ENCODE measurements around the gene CARS1. TPM values are rescaled to one million over a fixed set of nuclear protein-coding genes. Genes with fewer than 3 reads are reported as not detected.
"Not testable (repeated sequence)": the region's sequence is repeated elsewhere in the genome, so short reads cannot be mapped to it uniquely, and the experiment has no call there.

Gene CARS1
- total RNA-seq, 1 experiment from 2014 or later, result 76.2 TPM

- no peaks in the 10 kb centered on the region for H3K27me3 ChIP-seq (ENCODE audit: control insufficient read depth, insufficient read depth, low read length)
- H3K4me3 ChIP-seq (ENCODE audit: insufficient read depth, low read depth, low read length), result no peak overlapping the region
- DNase-seq, result no peak
- H3K36me3 ChIP-seq (replicated peaks; ENCODE audit: control insufficient read depth, insufficient read depth, low read length), result no peaks in the 10 kb centered on the region
Observed at GRCh38 chr11:3083321-3083720, 26.1 kb upstream of the CARS1 start.

- Histone ChIP-seq H3K27me3 (ENCODE audit: control insufficient read depth, insufficient read depth, low read length) (no peaks in the 10 kb centered on the region), H3K36me3 (replicated peaks; ENCODE audit: control insufficient read depth, insufficient read depth, low read length) (no peaks in the 10 kb centered on the region), H3K4me3 (ENCODE audit: insufficient read depth, low read depth, low read length) (no peak overlapping the region)
- no peak for DNase-seq
Observed at GRCh38 chr11:3081386-3081751, 24.1 kb upstream of the CARS1 start.

- Histone ChIP-seq H3K27me3 (ENCODE audit: control insufficient read depth, insufficient read depth, low read length) (no peaks in the 10 kb centered on the region), H3K36me3 (replicated peaks; ENCODE audit: control insufficient read depth, insufficient read depth, low read length) (no peaks in the 10 kb centered on the region), H3K4me3 (ENCODE audit: insufficient read depth, low read depth, low read length) (no peak overlapping the region)
- no peak for DNase-seq
Observed at GRCh38 chr11:3080733-3081385, 23.6 kb upstream of the CARS1 start.

- no peak for DNase-seq
- Histone ChIP-seq H3K27me3 (ENCODE audit: control insufficient read depth, insufficient read depth, low read length) (no peaks in the 10 kb centered on the region), H3K36me3 (replicated peaks; ENCODE audit: control insufficient read depth, insufficient read depth, low read length) (no peaks in the 10 kb centered on the region), H3K4me3 (ENCODE audit: insufficient read depth, low read depth, low read length) (no peak overlapping the region)
Observed at GRCh38 chr11:3080104-3080503, 22.9 kb upstream of the CARS1 start.

- H3K27me3 ChIP-seq (ENCODE audit: control insufficient read depth, insufficient read depth, low read length), result no peaks in the 10 kb centered on the region
- H3K36me3 ChIP-seq (replicated peaks; ENCODE audit: control insufficient read depth, insufficient read depth, low read length), result no peaks in the 10 kb centered on the region
- no peak for DNase-seq
- no peak overlapping the region for H3K4me3 ChIP-seq (ENCODE audit: insufficient read depth, low read depth, low read length)
Observed at GRCh38 chr11:3077846-3078440, 20.7 kb upstream of the CARS1 start.

- DNase-seq, result no peak
- H3K36me3 ChIP-seq (replicated peaks; ENCODE audit: control insufficient read depth, insufficient read depth, low read length), result no peaks in the 10 kb centered on the region
- no peak overlapping the region for H3K4me3 ChIP-seq (ENCODE audit: insufficient read depth, low read depth, low read length)
- H3K27me3 ChIP-seq (ENCODE audit: control insufficient read depth, insufficient read depth, low read length), result no peaks in the 10 kb centered on the region
Observed at GRCh38 chr11:3077189-3077836, 20.1 kb upstream of the CARS1 start.

GRCh38 chr11:3074912-3075589, 17.8 kb upstream of the CARS1 start:
- no peaks in the 10 kb centered on the region for H3K27me3 ChIP-seq (ENCODE audit: control insufficient read depth, insufficient read depth, low read length)
- no peak for DNase-seq
- no peaks in the 10 kb centered on the region for H3K36me3 ChIP-seq (replicated peaks; ENCODE audit: control insufficient read depth, insufficient read depth, low read length)
- H3K4me3 ChIP-seq (ENCODE audit: insufficient read depth, low read depth, low read length), result no peak overlapping the region

- no peak overlapping the region for H3K4me3 ChIP-seq (ENCODE audit: insufficient read depth, low read depth, low read length)
- H3K36me3 ChIP-seq (replicated peaks; ENCODE audit: control insufficient read depth, insufficient read depth, low read length), result no peaks in the 10 kb centered on the region
- no peaks in the 10 kb centered on the region for H3K27me3 ChIP-seq (ENCODE audit: control insufficient read depth, insufficient read depth, low read length)
- no peak for DNase-seq
Observed at GRCh38 chr11:3073029-3073435, 15.8 kb upstream of the CARS1 start.

- Histone ChIP-seq H3K4me3 (ENCODE audit: insufficient read depth, low read depth, low read length) (no peak overlapping the region), H3K27me3 (ENCODE audit: control insufficient read depth, insufficient read depth, low read length) (no peaks in the 10 kb centered on the region), H3K36me3 (replicated peaks; ENCODE audit: control insufficient read depth, insufficient read depth, low read length) (no peaks in the 10 kb centered on the region)
- DNase-seq, result no peak
Observed at GRCh38 chr11:3069425-3069824, 12.2 kb upstream of the CARS1 start.

- H3K27me3 ChIP-seq (ENCODE audit: control insufficient read depth, insufficient read depth, low read length); H3K36me3 ChIP-seq (replicated peaks; ENCODE audit: control insufficient read depth, insufficient read depth, low read length); DNase-seq; H3K4me3 ChIP-seq (ENCODE audit: insufficient read depth, low read depth, low read length): not testable (repeated sequence)
Observed at GRCh38 chr11:3066308-3066707, 9.1 kb upstream of the CARS1 start.

GRCh38 chr11:3064709-3065108, 7.5 kb upstream of the CARS1 start:
- not testable (repeated sequence) for H3K4me3 ChIP-seq (ENCODE audit: insufficient read depth, low read depth, low read length); H3K36me3 ChIP-seq (replicated peaks; ENCODE audit: control insufficient read depth, insufficient read depth, low read length); DNase-seq; H3K27me3 ChIP-seq (ENCODE audit: control insufficient read depth, insufficient read depth, low read length)

- not testable (repeated sequence) for H3K36me3 ChIP-seq (replicated peaks; ENCODE audit: control insufficient read depth, insufficient read depth, low read length); DNase-seq; H3K4me3 ChIP-seq (ENCODE audit: insufficient read depth, low read depth, low read length); H3K27me3 ChIP-seq (ENCODE audit: control insufficient read depth, insufficient read depth, low read length)
Observed at GRCh38 chr11:3063876-3064275, 6.7 kb upstream of the CARS1 start.

- not testable (repeated sequence) for H3K4me3 ChIP-seq (ENCODE audit: insufficient read depth, low read depth, low read length); H3K27me3 ChIP-seq (ENCODE audit: control insufficient read depth, insufficient read depth, low read length); DNase-seq; H3K36me3 ChIP-seq (replicated peaks; ENCODE audit: control insufficient read depth, insufficient read depth, low read length)
Observed at GRCh38 chr11:3063432-3063831, 6.2 kb upstream of the CARS1 start.

GRCh38 chr11:3060436-3061025, 3.3 kb upstream of the CARS1 start:
- Histone ChIP-seq H3K4me3 (ENCODE audit: insufficient read depth, low read depth, low read length) (no peak overlapping the region), H3K36me3 (replicated peaks; ENCODE audit: control insufficient read depth, insufficient read depth, low read length) (no peaks in the 10 kb centered on the region; the same call in 1 of the 2 replicates), H3K27me3 (ENCODE audit: control insufficient read depth, insufficient read depth, low read length) (no peaks in the 10 kb centered on the region)
- no peak for DNase-seq

Measured in H7 (cell line).